Measurements from ENCODE around the gene CANT1. TPM values are rescaled to one million over a fixed set of nuclear protein-coding genes. Genes with fewer than 3 reads are reported as not detected.

CANT1 gene
- total RNA-seq, 1 donor from 2014 or later = 66.3 TPM

DNA sequence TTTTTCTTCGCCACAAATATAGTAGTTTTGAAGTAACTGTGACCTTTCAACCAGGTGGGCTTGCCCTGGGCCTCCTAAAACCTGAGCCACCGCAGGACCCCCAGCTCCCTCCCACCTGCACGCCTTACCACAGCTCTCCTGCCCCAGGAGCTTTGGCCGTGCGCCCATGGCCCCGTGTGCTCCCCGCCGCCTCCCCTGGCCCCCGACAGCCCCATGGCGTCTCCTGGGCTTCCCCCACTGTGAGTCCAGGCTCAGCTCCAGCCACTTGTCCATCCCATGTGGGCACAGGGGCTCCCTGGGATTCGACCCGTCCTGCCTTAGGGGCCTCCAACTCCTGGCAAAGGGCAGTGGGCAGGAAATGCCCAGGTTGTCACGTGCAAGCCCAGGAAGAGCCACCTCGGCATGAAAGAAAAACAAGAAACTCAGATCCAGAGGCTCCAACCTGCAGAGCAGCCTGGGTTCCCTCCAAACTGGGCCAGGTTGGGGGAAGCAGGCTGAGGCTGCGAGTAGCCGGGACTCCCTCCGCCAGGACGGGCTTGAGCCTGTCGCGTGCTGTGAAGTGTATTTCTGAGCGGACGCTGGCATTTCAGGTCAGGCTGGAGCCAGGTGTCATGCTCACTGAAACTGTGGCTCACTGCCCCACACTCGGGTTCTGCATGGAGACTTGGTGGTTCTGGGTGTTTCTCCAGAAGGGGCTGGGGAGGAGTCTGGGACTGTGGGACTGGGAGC is 35.6 kb downstream of the CANT1 start:
- Mint-ChIP-seq H3K4me3 (ENCODE audit: low read depth) (no peak overlapping the region), H3K36me3 (ENCODE audit: insufficient read depth) (no peaks in the 10 kb centered on the region), H3K27me3 (peaks cover 2% of the 10 kb centered on the region), H3K4me1 (ENCODE audit: low read depth) (peaks cover 2% of the 10 kb centered on the region), H3K9me3 (ENCODE audit: low read depth) (no peaks in the 10 kb centered on the region), H3K27ac (no peak overlapping the region)
- TF ChIP-seq, protein P1, sequence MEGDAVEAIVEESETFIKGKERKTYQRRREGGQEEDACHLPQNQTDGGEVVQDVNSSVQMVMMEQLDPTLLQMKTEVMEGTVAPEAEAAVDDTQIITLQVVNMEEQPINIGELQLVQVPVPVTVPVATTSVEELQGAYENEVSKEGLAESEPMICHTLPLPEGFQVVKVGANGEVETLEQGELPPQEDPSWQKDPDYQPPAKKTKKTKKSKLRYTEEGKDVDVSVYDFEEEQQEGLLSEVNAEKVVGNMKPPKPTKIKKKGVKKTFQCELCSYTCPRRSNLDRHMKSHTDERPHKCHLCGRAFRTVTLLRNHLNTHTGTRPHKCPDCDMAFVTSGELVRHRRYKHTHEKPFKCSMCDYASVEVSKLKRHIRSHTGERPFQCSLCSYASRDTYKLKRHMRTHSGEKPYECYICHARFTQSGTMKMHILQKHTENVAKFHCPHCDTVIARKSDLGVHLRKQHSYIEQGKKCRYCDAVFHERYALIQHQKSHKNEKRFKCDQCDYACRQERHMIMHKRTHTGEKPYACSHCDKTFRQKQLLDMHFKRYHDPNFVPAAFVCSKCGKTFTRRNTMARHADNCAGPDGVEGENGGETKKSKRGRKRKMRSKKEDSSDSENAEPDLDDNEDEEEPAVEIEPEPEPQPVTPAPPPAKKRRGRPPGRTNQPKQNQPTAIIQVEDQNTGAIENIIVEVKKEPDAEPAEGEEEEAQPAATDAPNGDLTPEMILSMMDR (IDR thresholded peaks at IDR 0.05; ENCODE audit: unreplicated experiment) = no peak
- no peak for DNase-seq (ENCODE audit: low spot score, unreplicated experiment)

DNA sequence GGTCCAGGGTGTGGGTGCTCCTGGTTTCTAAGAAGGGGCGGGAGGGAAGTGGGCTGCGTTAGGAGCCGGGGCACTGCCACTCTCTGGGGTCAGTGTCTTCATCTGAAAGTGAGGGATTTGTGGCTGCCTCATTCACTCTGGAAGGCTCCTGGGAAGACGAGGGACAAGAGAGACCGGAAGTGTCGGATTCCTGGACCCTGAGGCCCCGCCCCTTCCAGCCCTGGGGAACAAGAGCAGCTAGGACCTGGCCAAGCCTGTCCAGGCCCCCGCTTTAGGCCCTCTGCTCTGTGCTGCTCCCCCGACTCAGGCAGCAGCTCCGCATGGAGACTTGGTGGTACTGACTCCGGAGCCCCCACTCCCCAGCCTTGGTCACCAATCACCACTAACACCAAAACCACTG is 36.4 kb downstream of the CANT1 start:
- no peak for DNase-seq (ENCODE audit: low spot score, unreplicated experiment)
- Mint-ChIP-seq H3K4me3 (ENCODE audit: low read depth) (no peak overlapping the region), H3K9me3 (ENCODE audit: low read depth) (no peaks in the 10 kb centered on the region), H3K36me3 (ENCODE audit: insufficient read depth) (no peaks in the 10 kb centered on the region), H3K27me3 (peaks cover 2% of the 10 kb centered on the region), H3K27ac (no peak overlapping the region), H3K4me1 (ENCODE audit: low read depth) (peaks cover 2% of the 10 kb centered on the region)
- TF ChIP-seq, protein P1 (IDR thresholded peaks at IDR 0.05; ENCODE audit: unreplicated experiment) = no peak

DNA sequence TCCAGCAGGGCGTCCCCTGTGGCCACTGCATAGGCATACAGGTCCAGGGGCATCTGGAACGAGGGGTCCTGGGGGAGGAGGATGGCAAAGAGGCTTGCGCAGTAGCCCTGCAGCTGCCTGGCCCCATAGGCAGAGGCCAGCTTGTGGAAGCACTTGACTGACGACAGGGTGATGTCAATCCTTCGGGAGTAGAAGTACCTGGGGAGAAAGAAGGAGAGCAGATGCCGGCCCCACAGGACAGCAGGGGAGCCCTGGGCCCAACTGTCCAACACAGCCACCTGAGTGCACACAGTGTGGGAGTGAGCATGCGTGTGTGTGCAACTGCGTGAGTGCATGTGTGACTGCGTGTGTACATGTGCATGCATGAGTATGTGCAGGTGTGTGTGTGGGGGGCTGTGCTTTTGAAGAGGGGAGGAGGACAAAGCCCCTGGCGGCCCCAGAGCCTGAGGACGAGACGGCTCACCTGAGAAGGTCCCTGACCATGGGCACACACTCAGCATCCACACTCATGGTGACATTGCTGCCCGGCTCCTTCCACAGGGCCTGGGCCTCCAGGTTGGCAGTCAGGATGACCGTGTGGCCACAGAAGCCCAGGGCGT is 37.0 kb downstream of the CANT1 start:
- no peak overlapping the region for H3K27ac Mint-ChIP-seq
- TF ChIP-seq, protein P1 (IDR thresholded peaks at IDR 0.05; ENCODE audit: unreplicated experiment) = no peak
- no peak for DNase-seq (ENCODE audit: low spot score, unreplicated experiment)
- no peaks in the 10 kb centered on the region for H3K9me3 Mint-ChIP-seq (ENCODE audit: low read depth)
- H3K4me3 Mint-ChIP-seq (ENCODE audit: low read depth) = no peak overlapping the region
- peaks cover 2% of the 10 kb centered on the region for H3K27me3 Mint-ChIP-seq
- no peaks in the 10 kb centered on the region for H3K36me3 Mint-ChIP-seq (ENCODE audit: insufficient read depth)
- H3K4me1 Mint-ChIP-seq (ENCODE audit: low read depth) = peaks cover 2% of the 10 kb centered on the region

DNA sequence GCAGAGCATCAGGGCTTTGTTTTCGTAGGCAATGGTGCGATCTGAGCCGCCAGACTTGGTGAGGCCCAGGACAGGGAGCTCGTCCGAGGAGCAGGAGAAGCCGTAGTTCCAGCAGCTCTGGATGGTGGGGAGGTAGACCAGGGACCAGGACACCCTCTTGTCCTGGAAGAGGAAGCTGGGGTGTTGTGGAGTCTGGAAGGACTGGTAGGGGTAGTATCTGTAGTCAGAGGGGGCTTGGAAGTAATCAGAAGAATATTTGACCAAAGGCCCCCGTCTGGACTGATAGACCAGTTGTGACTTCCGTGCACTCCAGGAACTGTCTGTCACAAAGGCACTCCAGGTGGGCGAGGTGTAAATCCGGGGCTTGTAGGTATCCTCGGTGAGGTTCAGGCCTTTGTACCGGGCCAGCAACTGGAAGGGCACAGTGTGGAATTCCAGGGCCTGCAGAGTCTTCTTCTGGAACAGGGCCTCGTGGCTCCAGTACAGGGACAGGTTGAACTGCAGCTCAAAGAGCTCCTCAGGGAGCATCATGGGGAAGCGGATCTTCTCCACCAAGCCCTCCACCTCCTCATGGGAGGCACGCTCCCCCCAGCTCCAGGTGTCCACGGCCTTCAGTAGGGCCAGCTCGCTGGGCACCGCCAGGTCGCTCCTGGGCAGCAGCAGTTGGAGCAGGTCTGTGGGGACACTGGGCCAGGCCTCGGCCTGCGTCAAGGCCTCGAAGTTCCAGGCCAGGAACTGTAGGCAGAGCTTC is 37.6 kb downstream of the CANT1 start:
- no peak for DNase-seq (ENCODE audit: low spot score, unreplicated experiment)
- no peak overlapping the region for H3K4me3 Mint-ChIP-seq (ENCODE audit: low read depth)

More for the DNA sequence above, 37.6 kb downstream of the CANT1 start:
- TF ChIP-seq, protein P1 (IDR thresholded peaks at IDR 0.05; ENCODE audit: unreplicated experiment) = no peak
- H3K27me3 Mint-ChIP-seq = peaks cover 2% of the 10 kb centered on the region
- H3K36me3 Mint-ChIP-seq (ENCODE audit: insufficient read depth) = no peaks in the 10 kb centered on the region
- H3K4me1 Mint-ChIP-seq (ENCODE audit: low read depth) = peaks cover 2% of the 10 kb centered on the region
- no peak overlapping the region for H3K27ac Mint-ChIP-seq
- H3K9me3 Mint-ChIP-seq (ENCODE audit: low read depth) = no peaks in the 10 kb centered on the region

Data from progenitor cell of endocrine pancreas (in vitro differentiated cells).